Naive thymus-derived CD8-positive, alpha-beta T cell (primary cell): ENCODE results near the gene PLXNA3. TPM values are rescaled to one million over a fixed set of nuclear protein-coding genes. Genes with fewer than 3 reads are reported as not detected.

ENCODE experiments used
- ATAC-seq, 2 donors: fragments of 150-1000 bp; cut with Tn5 transposase in 1 of 2; sonication (Bioruptor Pico), chemical (Tn5 transposase) in 1 of 2; 1 replicate in 1 of 2; 2 replicates in 1 of 2; pipeline ENCODE4 v1.10.0; 2021; ENCODE audit warnings: mild to moderate bottlenecking in 2 of 2, moderate library complexity in 2 of 2
- POLR2A ChIA-PET: fragments of 350-600 bp; sonication (Branson Sonifier 250); formaldehyde crosslinking; loops from one replicate; lab custom pipeline; 2021; ENCODE audit warnings: antibody characterized with exemption; lab: Charles Lee
- DNase-seq, 10 donors: peaks; one replicate each; pipeline versions ENCODE4 v3.0.0 to v3.0.0-alpha.2; 2020 to 2022
- H3K27ac Mint-ChIP-seq, 10 donors: one replicate each; pipeline ENCODE4 v1.8.0; 2020 to 2022; ENCODE audit warnings: mild to moderate bottlenecking in 10 of 10, mixed read lengths in 10 of 10, moderate library complexity in 4 of 10, inconsistent platforms in 1 of 10
- H3K27me3 Mint-ChIP-seq, 5 donors: one replicate each; pipeline ENCODE4 v1.8.0; 2021 to 2022; ENCODE audit warnings: mixed read lengths in 5 of 5
- H3K36me3 Mint-ChIP-seq, 3 donors: one replicate each; pipeline ENCODE4 v1.8.0; 2020 to 2022; ENCODE audit warnings: mixed read lengths in 3 of 3, mild to moderate bottlenecking in 2 of 3, inconsistent platforms in 1 of 3
- H3K4me1 Mint-ChIP-seq, 4 donors: one replicate each; pipeline ENCODE4 v1.8.0; 2021 to 2022; ENCODE audit warnings: mixed read lengths in 4 of 4
- H3K4me3 Mint-ChIP-seq, 10 donors: one replicate each; pipeline ENCODE4 v1.8.0; 2020 to 2022; ENCODE audit warnings: mild to moderate bottlenecking in 10 of 10, mixed read lengths in 10 of 10, moderate library complexity in 6 of 10, inconsistent platforms in 1 of 10
- H3K9me3 Mint-ChIP-seq, 9 donors: one replicate each; pipeline ENCODE4 v1.8.0; 2020 to 2022; ENCODE audit warnings: mixed read lengths in 9 of 9, mild to moderate bottlenecking in 3 of 9, inconsistent platforms in 1 of 9, moderate library complexity in 1 of 9
- polyA plus RNA-seq, 3 donors: library from polyadenylated mRNA; unstranded; fragments of 300-500 nt; fragmentation: Illumina TruSeq; gene quantifications; one replicate each; pipeline ENCODE4 v1.2.3, GENCODE V29; 2021
- total RNA-seq, 8 experiments: library from RNA in 2 of 8; stranded (reverse) in 2 of 8; gene quantifications; one replicate each; pipeline ENCODE4 v1.2.3 and lab custom pipeline; 2021 to 2026

Gene PLXNA3
- total and polyA plus RNA-seq, 5 experiments from 2014 or later, result 0.27 to 50.4 (median 0.67) TPM

DNA sequence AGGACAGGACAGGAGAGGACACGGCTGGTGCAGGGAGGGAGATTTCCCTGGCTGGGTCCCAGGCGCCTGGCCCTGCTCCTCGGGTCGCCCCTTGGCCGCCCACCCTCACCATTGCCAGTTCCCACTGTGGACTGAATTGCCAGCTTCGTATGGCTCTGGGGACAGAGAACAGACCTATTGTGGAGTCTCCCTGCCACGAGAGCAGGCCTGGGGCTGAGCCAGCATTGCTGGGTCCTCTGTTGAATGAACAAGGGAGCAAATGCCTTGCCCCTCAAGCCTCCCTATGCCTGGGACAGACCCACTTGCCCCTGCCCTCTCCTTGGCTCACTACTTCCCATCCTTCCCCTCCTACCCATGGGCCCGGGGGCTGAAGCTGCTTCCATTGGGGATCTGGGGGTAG, 4.3 kb downstream of the PLXNA3 start:
- no peak overlapping the region for H3K27ac Mint-ChIP-seq
- peaks cover 0 to 1% (median 0%) of the 10 kb centered on the region in 9 donors for H3K9me3 Mint-ChIP-seq
- H3K27me3 Mint-ChIP-seq, result no peaks in the 10 kb centered on the region
- ATAC-seq (no peak), DNase-seq (peak in 1 of 10 donors; percentile 30)
- no peak overlapping the region for H3K4me3 Mint-ChIP-seq
- POLR2A ChIA-PET, result no interaction called here
- peaks cover 6 to 23% (median 15%) of the 10 kb centered on the region in 4 donors for H3K4me1 Mint-ChIP-seq
- H3K36me3 Mint-ChIP-seq, result peaks cover 0 to 10% (median 0%) of the 10 kb centered on the region in 3 donors

DNA sequence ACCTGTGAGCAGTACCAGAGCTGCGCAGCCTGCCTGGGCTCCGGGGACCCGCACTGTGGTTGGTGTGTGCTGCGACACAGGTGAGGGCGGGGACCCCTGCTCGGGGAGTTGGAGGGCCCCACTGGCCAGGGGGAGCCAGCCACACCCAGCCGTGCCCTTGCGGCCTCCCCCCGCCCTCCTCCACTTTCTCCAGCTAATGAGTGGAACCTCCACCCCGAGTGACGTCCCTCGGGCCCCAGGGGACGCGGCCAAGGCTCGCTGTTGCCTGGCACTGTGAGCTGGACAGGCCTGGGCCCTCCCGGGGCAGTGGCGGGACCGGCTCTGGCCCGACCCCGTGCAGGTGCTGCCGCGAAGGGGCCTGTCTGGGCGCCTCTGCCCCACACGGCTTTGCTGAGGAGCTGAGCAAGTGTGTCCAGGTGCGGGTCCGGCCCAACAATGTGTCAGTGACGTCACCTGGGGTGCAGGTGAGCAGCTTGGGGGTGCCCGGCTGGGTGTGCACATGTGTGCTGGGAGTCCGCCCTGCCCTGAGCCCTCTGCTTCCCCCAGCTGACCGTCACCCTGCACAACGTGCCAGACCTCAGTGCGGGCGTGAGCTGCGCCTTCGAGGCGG, 5.6 kb downstream of the PLXNA3 start:
- H3K4me3 Mint-ChIP-seq, result no peak overlapping the region
- peaks cover 4 to 21% (median 13%) of the 10 kb centered on the region in 4 donors for H3K4me1 Mint-ChIP-seq
- peak in 1 of 10 donors; percentile 36 for DNase-seq
- no peak for ATAC-seq
- no peak overlapping the region for H3K27ac Mint-ChIP-seq
- H3K9me3 Mint-ChIP-seq, result peaks cover 0 to 1% (median 0%) of the 10 kb centered on the region in 9 donors
- no peaks in the 10 kb centered on the region for H3K27me3 Mint-ChIP-seq
- POLR2A ChIA-PET, result interaction anchor here (0.8 kb wide), 1 partner anchor 34 kb away, joined by 3 read pairs; no protein-coding TSS in a partner anchor
- H3K36me3 Mint-ChIP-seq, result peaks cover 0 to 10% (median 0%) of the 10 kb centered on the region in 3 donors

DNA sequence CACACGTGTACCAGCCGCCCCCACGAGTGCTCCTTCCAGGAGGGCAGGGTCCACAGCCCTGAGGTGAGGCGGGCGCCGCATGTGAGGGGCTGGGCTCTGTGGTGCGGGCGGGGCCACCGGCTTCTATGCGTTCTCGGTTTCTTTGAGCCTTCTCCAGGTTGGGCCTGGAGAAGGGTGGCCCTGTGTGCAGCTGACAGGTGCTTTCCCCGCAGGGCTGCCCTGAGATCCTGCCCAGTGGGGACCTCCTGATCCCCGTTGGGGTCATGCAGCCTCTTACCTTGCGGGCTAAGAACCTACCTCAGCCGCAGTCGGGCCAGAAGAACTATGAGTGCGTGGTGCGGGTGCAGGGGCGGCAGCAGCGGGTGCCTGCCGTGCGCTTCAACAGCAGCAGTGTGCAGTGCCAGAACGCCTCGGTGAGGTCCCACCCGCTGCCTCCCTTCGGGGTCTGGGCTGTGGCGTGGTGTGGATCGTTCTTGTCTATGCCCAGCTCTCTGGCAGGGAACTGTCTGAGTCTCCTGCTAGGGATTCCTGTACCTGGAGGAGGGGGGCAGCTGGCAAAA, 6.8 kb downstream of the PLXNA3 start:
- POLR2A ChIA-PET, result interaction anchor here (1.0 kb wide), 1 partner anchor 66 kb away, joined by 3 read pairs; no protein-coding TSS in a partner anchor
- H3K27me3 Mint-ChIP-seq, result no peaks in the 10 kb centered on the region
- no peaks in the 10 kb centered on the region for H3K9me3 Mint-ChIP-seq
- H3K27ac Mint-ChIP-seq, result no peak overlapping the region
- H3K4me3 Mint-ChIP-seq, result peak overlapping the region in 1 of 10 donors; percentile 41
- H3K4me1 Mint-ChIP-seq, result peaks cover 3 to 16% (median 8%) of the 10 kb centered on the region in 4 donors
- ATAC-seq (no peak), DNase-seq (peak in 1 of 10 donors; percentile 13)
- peaks cover 0 to 17% (median 0%) of the 10 kb centered on the region in 3 donors for H3K36me3 Mint-ChIP-seq

GRCh38 chrX:154465601-154466000, 7.5 kb downstream of the PLXNA3 start:
- no peak overlapping the region for H3K4me3 Mint-ChIP-seq
- H3K9me3 Mint-ChIP-seq, result no peaks in the 10 kb centered on the region
- no peak overlapping the region for H3K27ac Mint-ChIP-seq
- POLR2A ChIA-PET, result interaction anchor here (0.6 to 1.0 kb wide), 2 partner anchors 20 to 66 kb away, joined by 3 read pairs; no protein-coding TSS in a partner anchor
- ATAC-seq, result no peak
- H3K4me1 Mint-ChIP-seq, result peaks cover 1 to 11% (median 5%) of the 10 kb centered on the region in 4 donors
- no peak for DNase-seq
- H3K36me3 Mint-ChIP-seq, result peaks cover 0 to 19% (median 0%) of the 10 kb centered on the region in 3 donors
- H3K27me3 Mint-ChIP-seq, result no peaks in the 10 kb centered on the region

GRCh38 chrX:154466036-154466435, 8.0 kb downstream of the PLXNA3 start:
- ATAC-seq, result no peak
- H3K27ac Mint-ChIP-seq, result no peak overlapping the region
- POLR2A ChIA-PET, result interaction anchor here (0.6 kb wide), 1 partner anchor 20 kb away, joined by 3 read pairs; no protein-coding TSS in a partner anchor
- no peak overlapping the region for H3K4me3 Mint-ChIP-seq
- no peaks in the 10 kb centered on the region for H3K27me3 Mint-ChIP-seq
- H3K9me3 Mint-ChIP-seq, result no peaks in the 10 kb centered on the region
- peaks cover 0 to 23% (median 0%) of the 10 kb centered on the region in 3 donors for H3K36me3 Mint-ChIP-seq
- peak in 1 of 10 donors; percentile 45 for DNase-seq
- H3K4me1 Mint-ChIP-seq, result peaks cover 1 to 9% (median 5%) of the 10 kb centered on the region in 4 donors

DNA sequence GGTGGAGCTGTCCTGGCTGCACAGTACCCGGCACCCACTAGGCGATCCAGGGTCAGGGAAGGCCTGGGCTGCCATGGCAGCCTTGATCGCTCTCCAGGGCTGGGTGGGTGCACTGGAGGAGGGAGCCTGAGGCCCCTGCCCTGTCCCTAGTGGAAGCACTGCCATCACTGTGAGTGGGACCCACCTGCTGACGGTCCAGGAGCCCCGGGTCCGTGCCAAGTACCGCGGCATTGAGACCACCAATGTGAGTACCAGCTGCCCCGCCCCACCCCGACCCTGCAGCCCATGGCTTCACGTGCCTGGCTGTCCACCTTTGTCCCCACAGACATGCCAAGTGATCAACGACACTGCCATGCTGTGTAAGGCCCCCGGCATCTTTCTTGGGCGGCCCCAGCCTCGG, 8.8 kb downstream of the PLXNA3 start:
- Mint-ChIP-seq H3K4me3 (no peak overlapping the region), H3K9me3 (no peaks in the 10 kb centered on the region)
- no peak for ATAC-seq

GRCh38 chrX:154467556-154467955, 9.5 kb downstream of the PLXNA3 start:
- POLR2A ChIA-PET, result no interaction called here
- no peak for DNase-seq
- ATAC-seq, result no peak
- Mint-ChIP-seq H3K36me3 (peaks cover 0 to 24% (median 0%) of the 10 kb centered on the region in 3 donors), H3K4me3 (no peak overlapping the region), H3K27ac (no peak overlapping the region), H3K9me3 (no peaks in the 10 kb centered on the region), H3K4me1 (peaks cover 0 to 4% (median 0%) of the 10 kb centered on the region in 4 donors), H3K27me3 (no peaks in the 10 kb centered on the region)

More for the DNA sequence above, 8.8 kb downstream of the PLXNA3 start:
- POLR2A ChIA-PET, result no interaction called here
- Mint-ChIP-seq H3K36me3 (peaks cover 0 to 21% (median 0%) of the 10 kb centered on the region in 3 donors), H3K27me3 (no peaks in the 10 kb centered on the region), H3K4me1 (peaks cover 0 to 4% (median under 1%) of the 10 kb centered on the region in 4 donors), H3K27ac (no peak overlapping the region)
- DNase-seq, result peak in 1 of 10 donors; percentile 19

DNA sequence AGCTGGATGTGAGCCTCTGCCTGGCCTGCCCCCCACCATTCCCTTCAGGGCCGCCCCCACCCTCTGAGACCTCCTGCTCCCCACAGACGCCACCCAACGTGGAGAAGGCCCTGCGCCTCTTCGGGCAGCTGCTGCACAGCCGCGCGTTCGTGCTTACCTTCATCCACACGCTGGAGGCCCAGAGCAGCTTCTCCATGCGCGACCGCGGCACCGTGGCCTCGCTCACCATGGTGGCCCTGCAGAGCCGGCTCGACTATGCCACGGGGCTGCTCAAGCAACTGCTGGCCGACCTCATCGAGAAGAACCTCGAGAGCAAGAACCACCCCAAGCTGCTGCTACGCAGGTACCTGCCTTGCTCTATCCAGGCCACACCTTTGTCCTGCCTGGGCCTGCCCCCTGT, 10.1 kb downstream of the PLXNA3 start:
- H3K27me3 Mint-ChIP-seq, result no peaks in the 10 kb centered on the region
- POLR2A ChIA-PET, result interaction anchor here (1.0 kb wide), 1 partner anchor 10 kb away, joined by 3 read pairs; no protein-coding TSS in a partner anchor
- no peaks in the 10 kb centered on the region for H3K4me1 Mint-ChIP-seq
- no peak overlapping the region for H3K4me3 Mint-ChIP-seq
- H3K9me3 Mint-ChIP-seq, result peaks cover 0 to 3% (median 0%) of the 10 kb centered on the region in 9 donors
- no peak for DNase-seq
- no peak for ATAC-seq
- no peak overlapping the region for H3K27ac Mint-ChIP-seq
- H3K36me3 Mint-ChIP-seq, result peaks cover 0 to 24% (median 0%) of the 10 kb centered on the region in 3 donors

DNA sequence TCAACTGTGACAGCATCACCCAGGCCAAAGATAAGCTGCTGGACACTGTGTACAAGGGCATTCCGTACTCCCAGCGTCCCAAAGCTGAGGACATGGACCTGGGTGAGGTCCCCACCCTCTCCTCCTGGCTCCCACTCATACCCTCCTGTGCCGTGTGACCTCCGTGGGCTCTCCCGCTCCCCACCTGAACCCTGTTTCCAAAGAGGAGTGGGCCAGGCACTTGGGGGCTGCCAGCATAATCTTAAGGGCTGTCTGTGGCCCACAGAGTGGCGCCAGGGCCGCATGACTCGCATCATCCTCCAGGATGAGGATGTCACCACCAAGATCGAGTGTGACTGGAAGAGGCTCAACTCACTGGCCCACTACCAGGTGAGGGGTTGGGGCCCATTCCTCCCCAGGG, 11.0 kb downstream of the PLXNA3 start:
- Mint-ChIP-seq H3K4me1 (peaks cover 0 to 1% (median 0%) of the 10 kb centered on the region in 4 donors), H3K9me3 (peaks cover 0 to 3% (median 0%) of the 10 kb centered on the region in 9 donors), H3K4me3 (no peak overlapping the region), H3K27ac (no peak overlapping the region), H3K27me3 (no peaks in the 10 kb centered on the region), H3K36me3 (peaks cover 0 to 28% (median 0%) of the 10 kb centered on the region in 3 donors)
- POLR2A ChIA-PET, result interaction anchor here (1.0 kb wide), 1 partner anchor 9 kb away, joined by 3 read pairs; no protein-coding TSS in a partner anchor
- no peak for ATAC-seq
- DNase-seq, result no peak

GRCh38 chrX:154469880-154470279, 11.8 kb downstream of the PLXNA3 start:
- no peak overlapping the region for H3K4me3 Mint-ChIP-seq
- POLR2A ChIA-PET, result no interaction called here
- H3K9me3 Mint-ChIP-seq, result peaks cover 0 to 3% (median 0%) of the 10 kb centered on the region in 9 donors
- ATAC-seq, result no peak
- no peaks in the 10 kb centered on the region for H3K27me3 Mint-ChIP-seq
- peaks cover 0 to 1% (median 0%) of the 10 kb centered on the region in 4 donors for H3K4me1 Mint-ChIP-seq
- peak overlapping the region in 1 of 10 donors; percentile 38 for H3K27ac Mint-ChIP-seq
- no peak for DNase-seq
- peaks cover 0 to 28% (median 0%) of the 10 kb centered on the region in 3 donors for H3K36me3 Mint-ChIP-seq

DNA sequence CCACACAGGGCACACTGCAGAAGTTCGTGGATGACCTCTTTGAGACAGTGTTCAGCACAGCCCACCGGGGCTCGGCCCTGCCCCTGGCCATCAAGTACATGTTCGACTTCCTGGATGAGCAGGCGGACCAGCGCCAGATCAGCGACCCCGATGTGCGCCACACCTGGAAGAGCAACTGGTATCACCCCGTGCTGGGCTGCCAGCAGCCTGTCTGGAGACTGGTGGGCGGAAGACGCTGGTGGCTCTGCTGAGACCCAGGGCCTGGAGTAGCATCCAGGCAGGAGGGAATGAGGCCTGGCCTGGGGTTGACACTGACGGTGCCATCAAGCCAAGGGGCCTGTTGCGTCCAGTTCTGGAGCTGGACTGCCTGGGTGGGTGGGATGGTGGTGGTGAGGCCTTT, 12.4 kb downstream of the PLXNA3 start:
- Mint-ChIP-seq H3K27ac (no peak overlapping the region), H3K27me3 (no peaks in the 10 kb centered on the region), H3K4me3 (no peak overlapping the region), H3K9me3 (peaks cover 0 to 3% (median 0%) of the 10 kb centered on the region in 9 donors), H3K36me3 (peaks cover 0 to 28% (median 0%) of the 10 kb centered on the region in 3 donors), H3K4me1 (peaks cover 0 to 1% (median 0%) of the 10 kb centered on the region in 4 donors)
- ATAC-seq (no peak), DNase-seq (no peak)
- POLR2A ChIA-PET, result no interaction called here

DNA sequence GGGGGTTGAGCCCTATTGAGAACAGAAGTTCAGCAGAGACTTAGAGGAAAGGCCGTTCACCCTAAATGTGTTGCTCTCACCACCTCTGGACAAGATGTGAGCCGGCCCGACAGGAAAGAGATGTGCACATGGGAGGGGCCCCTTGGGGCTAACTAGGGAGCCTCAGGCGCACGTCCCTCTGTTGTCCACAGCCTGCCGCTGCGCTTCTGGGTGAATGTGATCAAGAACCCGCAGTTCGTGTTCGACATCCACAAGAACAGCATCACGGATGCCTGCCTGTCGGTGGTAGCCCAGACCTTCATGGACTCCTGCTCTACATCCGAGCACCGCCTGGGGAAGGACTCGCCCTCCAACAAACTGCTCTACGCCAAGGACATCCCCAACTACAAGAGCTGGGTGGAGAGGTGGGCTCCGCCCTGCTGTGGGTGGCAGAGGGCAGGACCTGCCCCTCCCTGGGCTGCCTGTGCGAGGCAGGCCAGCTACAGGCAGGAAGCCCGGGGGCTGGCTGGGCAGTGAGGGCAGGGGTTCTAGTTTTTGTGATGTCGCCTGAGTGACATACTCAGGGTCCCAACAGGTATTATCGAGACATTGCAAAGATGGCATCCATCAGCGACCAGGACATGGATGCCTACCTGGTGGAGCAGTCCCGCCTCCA, 13.0 kb downstream of the PLXNA3 start:
- H3K27ac Mint-ChIP-seq, result peak overlapping the region in 1 of 10 donors; percentile 53
- H3K27me3 Mint-ChIP-seq, result no peaks in the 10 kb centered on the region
- POLR2A ChIA-PET, result no interaction called here
- ATAC-seq, result no peak
- H3K4me1 Mint-ChIP-seq, result peaks cover 0 to 1% (median 0%) of the 10 kb centered on the region in 4 donors
- peaks cover 0 to 3% (median 0%) of the 10 kb centered on the region in 9 donors for H3K9me3 Mint-ChIP-seq
- DNase-seq, result no peak
- peaks cover 0 to 28% (median 0%) of the 10 kb centered on the region in 3 donors for H3K36me3 Mint-ChIP-seq
- H3K4me3 Mint-ChIP-seq, result no peak overlapping the region
